Measurements from ENCODE around the gene YIPF1.
"Not testable (repeated sequence)": the region's sequence is repeated elsewhere in the genome, so short reads cannot be mapped to it uniquely, and the experiment has no call there.

The YIPF1 gene

GRCh38 chr1:53819387-53819786 is 70.2 kb downstream of the YIPF1 start:
- no peaks in the 10 kb centered on the region for H3K27me3 ChIP-seq (replicated peaks in 2 of 5; ENCODE audit: control insufficient read depth in 4 of 5, insufficient read depth in 5 of 5, low read length in 4 of 5)
- peaks cover 8 to 41% (median 27%) of the 10 kb centered on the region in 4 experiments for H3K36me3 ChIP-seq (ENCODE audit: control insufficient read depth in 4 of 4, insufficient read depth in 4 of 4, low read length in 3 of 4)
- no peaks in the 10 kb centered on the region for H3K4me1 ChIP-seq (ENCODE audit: control extremely low read depth in 1 of 4, control insufficient read depth in 4 of 4, insufficient read depth in 4 of 4, low read length in 3 of 4)
- ChIA-PET CTCF (interaction anchor here (1.0 kb wide), 1 partner anchor 10 kb away, joined by 4 read pairs; no protein-coding TSS in a partner anchor), POLR2A (no interaction called here)
- no peak overlapping the region for H3K4me3 ChIP-seq (ENCODE audit: control insufficient read depth in 1 of 7, extremely low read depth in 1 of 7, insufficient read depth in 4 of 7, low read depth in 2 of 7, low read length in 6 of 7)
- no peak overlapping the region for H3K27ac ChIP-seq (ENCODE audit: insufficient read depth in 1 of 2, low read depth in 1 of 2, low read length in 2 of 2, poor library complexity in 1 of 2, severe bottlenecking in 2 of 2)
- DNase-seq = no peak
- no peaks in the 10 kb centered on the region for H3K9me3 ChIP-seq (ENCODE audit: control extremely low read depth in 1 of 5, control insufficient read depth in 4 of 5, insufficient read depth in 2 of 5, low read depth in 1 of 5, low read length in 4 of 5)

GRCh38 chr1:53816584-53816983 is 73.0 kb downstream of the YIPF1 start:
- CTCF ChIA-PET = not testable (repeated sequence)

GRCh38 chr1:53815484-53815883 is 74.1 kb downstream of the YIPF1 start:
- H3K27ac ChIP-seq (ENCODE audit: insufficient read depth in 1 of 2, low read depth in 1 of 2, low read length in 2 of 2, poor library complexity in 1 of 2, severe bottlenecking in 2 of 2); H3K4me3 ChIP-seq (ENCODE audit: control insufficient read depth in 1 of 7, extremely low read depth in 1 of 7, insufficient read depth in 4 of 7, low read depth in 2 of 7, low read length in 6 of 7); POLR2A ChIA-PET; H3K4me1 ChIP-seq (ENCODE audit: control extremely low read depth in 1 of 4, control insufficient read depth in 4 of 4, insufficient read depth in 4 of 4, low read length in 3 of 4); CTCF ChIA-PET; H3K9me3 ChIP-seq (ENCODE audit: control extremely low read depth in 1 of 5, control insufficient read depth in 4 of 5, insufficient read depth in 2 of 5, low read depth in 1 of 5, low read length in 4 of 5); DNase-seq; H3K27me3 ChIP-seq (replicated peaks in 2 of 5; ENCODE audit: control insufficient read depth in 4 of 5, insufficient read depth in 5 of 5, low read length in 4 of 5): not testable (repeated sequence)
- WGBS (ENCODE audit: insufficient coverage) = 56% methylated on average over 1 of the region's 1 CpG
- H3K36me3 ChIP-seq (ENCODE audit: control insufficient read depth in 4 of 4, insufficient read depth in 4 of 4, low read length in 3 of 4) = peaks cover 6 to 51% (median 20%) of the 10 kb centered on the region in 4 experiments

More at GRCh38 chr1:53816584-53816983, 73.0 kb downstream of the YIPF1 start:
- H3K27ac ChIP-seq (ENCODE audit: insufficient read depth in 1 of 2, low read depth in 1 of 2, low read length in 2 of 2, poor library complexity in 1 of 2, severe bottlenecking in 2 of 2); H3K4me1 ChIP-seq (ENCODE audit: control extremely low read depth in 1 of 4, control insufficient read depth in 4 of 4, insufficient read depth in 4 of 4, low read length in 3 of 4); H3K9me3 ChIP-seq (ENCODE audit: control extremely low read depth in 1 of 5, control insufficient read depth in 4 of 5, insufficient read depth in 2 of 5, low read depth in 1 of 5, low read length in 4 of 5); H3K4me3 ChIP-seq (ENCODE audit: control insufficient read depth in 1 of 7, extremely low read depth in 1 of 7, insufficient read depth in 4 of 7, low read depth in 2 of 7, low read length in 6 of 7); H3K27me3 ChIP-seq (replicated peaks in 2 of 5; ENCODE audit: control insufficient read depth in 4 of 5, insufficient read depth in 5 of 5, low read length in 4 of 5); DNase-seq; POLR2A ChIA-PET: not testable (repeated sequence)
- no CpG with 5 or more reads among the region's 1 CpG for WGBS (ENCODE audit: insufficient coverage)
- H3K36me3 ChIP-seq (ENCODE audit: control insufficient read depth in 4 of 4, insufficient read depth in 4 of 4, low read length in 3 of 4) = peaks cover 6 to 48% (median 22%) of the 10 kb centered on the region in 4 experiments

GRCh38 chr1:53811414-53811851 is 78.2 kb downstream of the YIPF1 start:
- Histone ChIP-seq H3K27ac (ENCODE audit: insufficient read depth in 1 of 2, low read depth in 1 of 2, low read length in 2 of 2, poor library complexity in 1 of 2, severe bottlenecking in 2 of 2) (no peak overlapping the region), H3K4me3 (ENCODE audit: control insufficient read depth in 1 of 7, extremely low read depth in 1 of 7, insufficient read depth in 4 of 7, low read depth in 2 of 7, low read length in 6 of 7) (no peak overlapping the region), H3K9me3 (ENCODE audit: control extremely low read depth in 1 of 5, control insufficient read depth in 4 of 5, insufficient read depth in 2 of 5, low read depth in 1 of 5, low read length in 4 of 5) (no peaks in the 10 kb centered on the region), H3K4me1 (ENCODE audit: control extremely low read depth in 1 of 4, control insufficient read depth in 4 of 4, insufficient read depth in 4 of 4, low read length in 3 of 4) (peaks cover 0 to 3% (median 0%) of the 10 kb centered on the region in 4 experiments), H3K36me3 (ENCODE audit: control insufficient read depth in 4 of 4, insufficient read depth in 4 of 4, low read length in 3 of 4) (peaks cover 2 to 46% (median 30%) of the 10 kb centered on the region in 4 experiments), H3K27me3 (replicated peaks in 2 of 5; ENCODE audit: control insufficient read depth in 4 of 5, insufficient read depth in 5 of 5, low read length in 4 of 5) (no peaks in the 10 kb centered on the region)
- ChIA-PET POLR2A (no interaction called here), CTCF (interaction anchor here (1.5 kb wide), 2 partner anchors 10 to 11 kb away, joined by 5 to 6 read pairs; no protein-coding TSS in a partner anchor)
- 100% methylated on average over 3 of the region's 4 CpGs for WGBS (ENCODE audit: insufficient coverage)
- peak; percentile 1 to 14 (median 3) for DNase-seq

- H3K27ac ChIP-seq (ENCODE audit: insufficient read depth in 1 of 2, low read depth in 1 of 2, low read length in 2 of 2, poor library complexity in 1 of 2, severe bottlenecking in 2 of 2) = no peak overlapping the region
- no peaks in the 10 kb centered on the region for H3K27me3 ChIP-seq (replicated peaks in 2 of 5; ENCODE audit: control insufficient read depth in 4 of 5, insufficient read depth in 5 of 5, low read length in 4 of 5)
- ChIA-PET POLR2A (no interaction called here), CTCF (interaction anchor here (1.5 kb wide), 3 partner anchors 9 to 11 kb away, joined by 4 to 6 read pairs (median 5); no protein-coding TSS in a partner anchor)
- H3K9me3 ChIP-seq (ENCODE audit: control extremely low read depth in 1 of 5, control insufficient read depth in 4 of 5, insufficient read depth in 2 of 5, low read depth in 1 of 5, low read length in 4 of 5) = no peaks in the 10 kb centered on the region
- DNase-seq = no peak
- 100% methylated on average over 1 of the region's 2 CpGs for WGBS (ENCODE audit: insufficient coverage)
- peaks cover 0 to 3% (median 0%) of the 10 kb centered on the region in 4 experiments for H3K4me1 ChIP-seq (ENCODE audit: control extremely low read depth in 1 of 4, control insufficient read depth in 4 of 4, insufficient read depth in 4 of 4, low read length in 3 of 4)
- H3K36me3 ChIP-seq (ENCODE audit: control insufficient read depth in 4 of 4, insufficient read depth in 4 of 4, low read length in 3 of 4) = peaks cover 2 to 48% (median 31%) of the 10 kb centered on the region in 4 experiments
- H3K4me3 ChIP-seq (ENCODE audit: control insufficient read depth in 1 of 7, extremely low read depth in 1 of 7, insufficient read depth in 4 of 7, low read depth in 2 of 7, low read length in 6 of 7) = no peak overlapping the region
Observed at GRCh38 chr1:53810497-53810896, 79.1 kb downstream of the YIPF1 start.

- ChIA-PET POLR2A (no interaction called here), CTCF (interaction anchor here (0.9 to 1.5 kb wide), 2 partner anchors 10 to 23 kb away, joined by 4 read pairs; no protein-coding TSS in a partner anchor)
- H3K27ac ChIP-seq (ENCODE audit: insufficient read depth in 1 of 2, low read depth in 1 of 2, low read length in 2 of 2, poor library complexity in 1 of 2, severe bottlenecking in 2 of 2) = no peak overlapping the region
- peaks cover 2 to 52% (median 33%) of the 10 kb centered on the region in 4 experiments for H3K36me3 ChIP-seq (ENCODE audit: control insufficient read depth in 4 of 4, insufficient read depth in 4 of 4, low read length in 3 of 4)
- no peak overlapping the region for H3K4me3 ChIP-seq (ENCODE audit: control insufficient read depth in 1 of 7, extremely low read depth in 1 of 7, insufficient read depth in 4 of 7, low read depth in 2 of 7, low read length in 6 of 7)
- DNase-seq = no peak
- no peaks in the 10 kb centered on the region for H3K9me3 ChIP-seq (ENCODE audit: control extremely low read depth in 1 of 5, control insufficient read depth in 4 of 5, insufficient read depth in 2 of 5, low read depth in 1 of 5, low read length in 4 of 5)
- WGBS (ENCODE audit: insufficient coverage) = 100% methylated on average over 5 of the region's 5 CpGs
- H3K27me3 ChIP-seq (replicated peaks in 2 of 5; ENCODE audit: control insufficient read depth in 4 of 5, insufficient read depth in 5 of 5, low read length in 4 of 5) = no peaks in the 10 kb centered on the region
- H3K4me1 ChIP-seq (ENCODE audit: control extremely low read depth in 1 of 4, control insufficient read depth in 4 of 4, insufficient read depth in 4 of 4, low read length in 3 of 4) = peaks cover 0 to 3% (median 0%) of the 10 kb centered on the region in 4 experiments
Observed at GRCh38 chr1:53810007-53810406, 79.6 kb downstream of the YIPF1 start.

- Histone ChIP-seq H3K4me1 (ENCODE audit: control extremely low read depth in 1 of 4, control insufficient read depth in 4 of 4, insufficient read depth in 4 of 4, low read length in 3 of 4) (peaks cover 0 to 3% (median 0%) of the 10 kb centered on the region in 4 experiments), H3K27me3 (replicated peaks in 2 of 5; ENCODE audit: control insufficient read depth in 4 of 5, insufficient read depth in 5 of 5, low read length in 4 of 5) (no peaks in the 10 kb centered on the region), H3K36me3 (ENCODE audit: control insufficient read depth in 4 of 4, insufficient read depth in 4 of 4, low read length in 3 of 4) (peaks cover 6 to 64% (median 38%) of the 10 kb centered on the region in 4 experiments), H3K9me3 (ENCODE audit: control extremely low read depth in 1 of 5, control insufficient read depth in 4 of 5, insufficient read depth in 2 of 5, low read depth in 1 of 5, low read length in 4 of 5) (no peaks in the 10 kb centered on the region), H3K27ac (ENCODE audit: insufficient read depth in 1 of 2, low read depth in 1 of 2, low read length in 2 of 2, poor library complexity in 1 of 2, severe bottlenecking in 2 of 2) (no peak overlapping the region), H3K4me3 (ENCODE audit: control insufficient read depth in 1 of 7, extremely low read depth in 1 of 7, insufficient read depth in 4 of 7, low read depth in 2 of 7, low read length in 6 of 7) (no peak overlapping the region)
- DNase-seq = no peak
- ChIA-PET POLR2A (interaction anchor here (0.5 to 0.6 kb wide), 2 partner anchors 29 to 30 kb away, joined by 4 to 5 read pairs; no protein-coding TSS in a partner anchor), CTCF (no interaction called here)
- no CpG with 5 or more reads among the region's 5 CpGs for WGBS (ENCODE audit: insufficient coverage)
Observed at GRCh38 chr1:53807916-53808315, 81.7 kb downstream of the YIPF1 start.
